GM10248 (cell line): Measurements from ENCODE around the gene RFX1.

ENCODE experiments used
- CTCF ChIA-PET: fragments of 300-600 bp; sonication (Branson Sonifier 250); formaldehyde crosslinking; extraction: SDS; loops from one replicate; lab custom pipeline; 2021; ENCODE audit warnings: antibody characterized with exemption; lab: Yijun Ruan, JAX
- POLR2A ChIA-PET: fragments of 350-650 bp; sonication (Branson Sonifier 250); formaldehyde crosslinking; extraction: SDS; loops from one replicate; lab custom pipeline; 2020; ENCODE audit warnings: antibody characterized with exemption; lab: Yijun Ruan, JAX
- DNase-seq: peaks from one replicate; pipeline ENCODE4 v3.0.0; 2012; ENCODE audit errors: extremely low spot score
- TF ChIP-seq, protein P1 (sequence below): IDR thresholded peaks from 2 replicates; pipeline ENCODE4 v1.5.1; 2012; ENCODE audit warnings: mild to moderate bottlenecking, low read depth; ENCODE audit errors: extremely low read depth, missing control alignments, control extremely low read depth

RFX1 gene

DNA sequence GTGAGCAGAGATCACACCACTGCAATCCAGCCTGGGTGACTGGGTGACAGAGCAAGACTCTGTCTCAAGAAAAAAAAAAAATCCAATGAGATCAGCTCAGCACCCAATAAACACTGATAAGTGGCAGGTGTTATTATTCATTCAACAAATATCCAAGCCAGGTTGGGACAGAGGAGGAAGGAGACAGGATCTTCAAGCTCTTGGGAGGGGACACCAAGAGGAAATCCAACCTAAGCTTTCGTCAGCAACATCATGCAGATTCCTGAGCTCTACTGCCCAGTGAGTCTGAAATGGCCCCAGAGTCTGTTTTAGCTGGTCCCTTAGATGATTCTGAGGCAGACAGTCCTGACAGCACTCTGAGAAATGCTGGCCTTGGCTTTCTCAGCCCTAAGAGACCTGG is 7.7 kb downstream of the RFX1 start:
- CTCF ChIA-PET, result interaction anchor here (1.0 kb wide), 1 partner anchor 74 kb away, joined by 3 read pairs; no protein-coding TSS in a partner anchor
- POLR2A ChIA-PET, result no interaction called here
- TF ChIP-seq, protein P1, sequence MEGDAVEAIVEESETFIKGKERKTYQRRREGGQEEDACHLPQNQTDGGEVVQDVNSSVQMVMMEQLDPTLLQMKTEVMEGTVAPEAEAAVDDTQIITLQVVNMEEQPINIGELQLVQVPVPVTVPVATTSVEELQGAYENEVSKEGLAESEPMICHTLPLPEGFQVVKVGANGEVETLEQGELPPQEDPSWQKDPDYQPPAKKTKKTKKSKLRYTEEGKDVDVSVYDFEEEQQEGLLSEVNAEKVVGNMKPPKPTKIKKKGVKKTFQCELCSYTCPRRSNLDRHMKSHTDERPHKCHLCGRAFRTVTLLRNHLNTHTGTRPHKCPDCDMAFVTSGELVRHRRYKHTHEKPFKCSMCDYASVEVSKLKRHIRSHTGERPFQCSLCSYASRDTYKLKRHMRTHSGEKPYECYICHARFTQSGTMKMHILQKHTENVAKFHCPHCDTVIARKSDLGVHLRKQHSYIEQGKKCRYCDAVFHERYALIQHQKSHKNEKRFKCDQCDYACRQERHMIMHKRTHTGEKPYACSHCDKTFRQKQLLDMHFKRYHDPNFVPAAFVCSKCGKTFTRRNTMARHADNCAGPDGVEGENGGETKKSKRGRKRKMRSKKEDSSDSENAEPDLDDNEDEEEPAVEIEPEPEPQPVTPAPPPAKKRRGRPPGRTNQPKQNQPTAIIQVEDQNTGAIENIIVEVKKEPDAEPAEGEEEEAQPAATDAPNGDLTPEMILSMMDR, result no peak
- DNase-seq, result no peak

DNA sequence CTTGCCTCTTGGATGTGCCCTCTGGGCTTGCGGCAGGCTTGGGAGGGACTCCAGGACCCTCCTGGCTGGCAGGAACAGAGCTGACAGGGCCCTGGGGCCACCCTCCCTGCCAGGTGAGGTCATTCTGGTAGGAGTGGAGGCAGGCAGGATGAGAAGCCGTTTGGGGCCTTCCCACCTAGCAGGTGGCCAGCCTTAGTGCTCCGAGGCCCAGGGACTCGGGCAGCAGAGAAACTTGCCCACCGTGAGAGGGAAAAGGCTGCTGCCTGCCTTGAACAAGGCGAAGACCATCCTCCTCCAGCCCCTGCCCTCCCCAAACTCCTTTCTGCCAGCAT is 8.5 kb downstream of the RFX1 start:
- TF ChIP-seq, protein P1, result no peak
- CTCF ChIA-PET, result no interaction called here

DNA sequence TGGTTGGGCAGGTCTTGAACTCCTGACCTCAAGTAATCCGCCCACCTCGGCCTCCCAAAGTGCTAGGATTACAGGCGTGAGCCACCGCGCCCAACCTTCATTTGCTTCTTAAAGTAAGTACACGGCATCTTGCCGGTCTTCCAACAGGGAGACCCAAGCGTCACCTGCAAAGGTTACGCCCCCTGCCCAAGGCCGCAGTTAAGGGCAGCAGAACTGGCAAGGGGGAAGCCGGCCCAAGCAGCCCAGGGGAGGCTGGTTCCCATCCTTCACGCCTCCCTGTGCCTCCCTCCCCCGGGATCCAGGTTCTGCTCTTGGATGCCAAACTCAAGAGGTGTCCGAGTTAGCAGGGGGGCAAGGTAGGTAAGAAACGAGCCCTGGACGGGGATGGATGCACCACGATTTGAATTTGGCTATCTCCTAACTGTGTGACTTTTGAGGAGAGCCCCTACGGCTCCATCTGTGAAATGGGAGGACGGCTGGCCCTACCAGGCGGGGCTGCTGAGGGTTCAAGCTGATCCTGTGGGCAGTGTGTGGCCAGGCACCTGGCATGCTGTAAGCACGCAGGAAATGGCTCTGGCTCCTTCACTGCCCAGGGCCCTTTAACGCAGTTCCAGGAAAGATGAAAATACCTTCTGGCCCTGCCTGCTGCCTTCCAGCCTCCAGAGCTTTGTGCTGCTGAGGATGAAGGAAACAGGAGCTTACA is 9.0 kb downstream of the RFX1 start:
- ChIA-PET POLR2A (interaction anchor here (0.6 kb wide), 1 partner anchor 17 kb away, joined by 4 read pairs; no protein-coding TSS in a partner anchor), CTCF (no interaction called here)
- TF ChIP-seq, protein P1, result no peak
- no peak for DNase-seq

More for the DNA sequence above, 8.5 kb downstream of the RFX1 start:
- no peak for DNase-seq
- POLR2A ChIA-PET, result interaction anchor here (0.6 kb wide), 1 partner anchor 18 kb away, joined by 4 read pairs; no protein-coding TSS in a partner anchor

DNA sequence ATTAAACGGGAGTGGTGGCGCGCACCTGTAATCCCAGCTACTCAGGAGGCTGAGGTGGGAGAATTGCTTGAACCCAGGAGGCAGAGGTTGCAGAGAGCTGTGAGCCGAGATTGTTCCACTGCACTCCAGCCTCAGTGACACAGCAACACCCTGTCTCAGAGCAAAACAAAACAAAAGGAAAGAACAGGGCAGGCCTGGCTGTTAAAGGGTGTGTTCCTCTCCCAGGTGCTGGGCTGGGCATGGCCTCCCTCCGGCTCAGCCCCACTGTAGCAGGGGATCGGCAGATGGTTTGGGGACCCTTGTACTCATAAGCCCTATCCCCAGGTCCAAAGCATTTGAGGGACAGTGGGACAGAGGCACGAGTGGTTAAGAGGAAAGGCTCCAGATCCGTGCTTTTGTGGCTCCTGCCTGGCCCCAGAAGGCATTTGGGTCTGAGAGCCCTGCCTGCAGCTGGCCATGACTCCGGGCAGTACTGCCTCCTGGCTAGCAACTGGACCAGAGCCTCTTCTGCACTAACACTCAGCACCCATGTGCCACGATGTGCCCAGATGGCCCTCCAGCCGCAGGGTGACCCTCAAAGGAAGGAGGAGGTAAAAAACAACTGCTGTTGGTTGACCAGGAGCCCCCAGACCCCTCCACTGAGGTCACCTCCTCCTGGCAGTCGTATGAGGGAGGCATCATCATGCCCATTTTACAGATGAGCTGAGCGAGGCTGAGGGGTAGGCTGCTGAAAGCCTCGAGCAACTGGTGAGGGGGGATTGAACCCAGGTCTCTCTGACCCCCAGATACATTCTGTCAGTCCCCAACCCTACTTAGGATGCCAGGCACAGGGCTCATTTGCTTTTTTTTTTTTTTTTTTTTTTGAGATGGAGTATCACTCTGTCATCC is 10.0 kb downstream of the RFX1 start:
- ChIA-PET CTCF (interaction anchor here (1.2 to 1.4 kb wide), 3 partner anchors 36 to 52 kb away, joined by 3 to 4 read pairs (median 4); partner anchors contain the start of gene IL27RA), POLR2A (interaction anchor here (0.7 to 1.2 kb wide), 2 partner anchors 9 to 10 kb away, joined by 4 to 7 read pairs; partner anchors contain the start of gene RFX1)
- TF ChIP-seq, protein P1, result no peak
- no peak for DNase-seq

DNA sequence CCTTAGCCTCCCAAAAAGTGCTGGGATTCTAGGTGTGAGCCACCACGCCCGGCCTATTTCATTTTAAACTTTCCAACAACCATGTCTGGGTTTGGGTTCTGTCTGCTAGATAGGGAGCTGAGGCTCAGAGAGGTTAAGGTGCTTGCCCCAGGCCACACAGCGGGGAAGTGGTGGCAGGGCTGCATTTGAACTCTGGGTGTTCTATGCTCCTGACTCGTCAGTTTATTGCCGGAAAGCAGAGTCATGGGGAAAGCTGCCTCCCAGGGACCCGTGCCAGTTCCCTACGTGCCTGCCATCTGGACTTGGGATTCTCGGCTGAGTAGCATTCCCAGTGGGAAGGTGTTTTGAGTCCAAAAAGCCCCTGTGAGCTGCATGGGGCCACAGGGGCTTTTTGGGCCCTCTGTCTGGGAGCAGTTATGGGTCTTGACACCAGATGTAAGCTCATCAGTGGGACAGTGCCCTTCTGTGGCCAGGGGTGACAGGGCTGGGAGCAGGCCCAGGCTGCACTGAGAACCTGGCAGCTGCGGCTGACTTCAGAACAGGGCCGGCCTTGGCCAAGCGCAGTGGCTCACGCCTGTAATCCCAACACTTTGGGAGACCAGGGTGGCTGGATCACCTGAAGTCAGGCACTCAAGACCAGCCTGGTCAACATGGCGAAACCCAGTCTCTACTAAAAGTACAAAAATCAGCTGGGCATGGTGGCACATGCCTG is 10.9 kb downstream of the RFX1 start:
- no peak for DNase-seq
- ChIA-PET CTCF (interaction anchor here (1.2 to 1.4 kb wide), 3 partner anchors 37 to 53 kb away, joined by 3 to 4 read pairs (median 4); partner anchors contain the start of gene IL27RA), POLR2A (interaction anchor here (0.7 to 1.2 kb wide), 2 partner anchors 8 to 11 kb away, joined by 4 to 7 read pairs; partner anchors contain the start of gene RFX1)
- TF ChIP-seq, protein P1, result no peak
